GM18870 (cell line): ENCODE measurements around the gene SKA1.
"Not testable (repeated sequence)": the region's sequence is repeated elsewhere in the genome, so short reads cannot be mapped to it uniquely, and the experiment has no call there.

Experiments
- ATAC-seq: cut with Tn5 transposase; IDR thresholded peaks from one replicate; pipeline ENCODE4 v1.9.1; 2021; ENCODE audit warnings: moderate library complexity; ENCODE audit not compliant: unreplicated experiment

Gene SKA1

GRCh38 chr18:50393802-50394201 lies 19.0 kb downstream of the SKA1 start:
- no peak for ATAC-seq

DNA sequence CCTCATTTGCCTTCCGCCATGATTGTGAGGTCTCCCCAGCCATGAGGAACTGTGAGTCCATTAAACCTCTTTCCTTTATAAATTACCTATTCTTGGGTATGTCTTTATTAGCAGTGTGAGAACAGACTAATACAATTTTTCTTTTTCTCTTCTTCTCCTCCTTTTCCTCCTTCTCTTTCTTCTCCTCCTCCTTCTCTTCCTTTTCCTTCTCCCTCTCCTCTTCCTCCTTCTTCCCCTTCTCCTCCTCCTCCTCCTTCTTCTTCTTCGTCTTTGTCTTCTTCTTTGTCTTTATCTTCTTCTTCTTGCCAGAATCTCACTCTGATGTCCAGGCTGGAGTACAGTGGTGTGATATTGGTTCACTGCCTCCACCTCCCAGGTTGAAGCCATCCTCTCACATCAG lies 20.2 kb downstream of the SKA1 start:
- no peak for ATAC-seq

- no peak for ATAC-seq
These were observed 21.3 kb downstream of the SKA1 start for GRCh38 chr18:50396005-50396660.

DNA sequence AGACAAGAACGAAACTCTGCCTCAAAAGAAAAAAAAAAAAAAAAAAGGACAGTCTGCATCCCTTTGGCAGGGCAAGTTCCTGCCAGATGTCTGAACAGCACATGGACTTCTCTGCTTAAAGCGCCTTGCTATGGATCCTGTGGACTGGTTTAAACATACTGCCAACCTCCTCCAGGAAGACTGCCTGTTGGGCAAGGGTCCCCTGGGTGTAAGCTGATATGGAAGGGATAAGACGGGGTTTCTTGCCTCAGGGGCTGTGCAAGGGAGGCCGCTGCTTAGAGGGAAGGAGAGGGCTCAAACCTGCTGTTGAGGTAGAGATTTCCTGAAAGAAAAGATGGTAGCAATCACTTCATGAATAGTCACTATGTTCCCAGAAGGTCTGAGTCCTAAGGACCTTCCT lies 22.2 kb downstream of the SKA1 start:
- no peak for ATAC-seq

DNA sequence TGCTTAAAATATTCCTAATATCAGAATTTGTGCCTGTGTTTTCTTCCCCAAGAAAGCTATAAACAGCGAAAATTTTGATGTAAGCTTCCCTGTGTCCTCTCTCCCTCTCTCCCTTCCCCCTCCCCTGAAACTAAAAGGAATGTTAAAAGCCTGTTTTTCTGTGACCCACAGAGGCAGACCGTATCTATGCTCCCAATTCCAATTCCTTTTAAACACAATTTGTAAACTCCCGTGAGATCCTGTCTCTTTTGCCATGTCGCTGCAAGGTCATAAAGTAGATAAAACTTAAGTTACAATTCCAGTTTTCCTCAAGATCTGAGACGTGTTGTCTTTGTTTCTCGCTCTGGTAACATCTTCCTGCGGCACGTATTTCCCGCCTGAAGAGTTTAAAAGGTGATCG lies 23.3 kb downstream of the SKA1 start:
- ATAC-seq: no peak

GRCh38 chr18:50398947-50399346 lies 24.1 kb downstream of the SKA1 start:
- ATAC-seq: no peak

DNA sequence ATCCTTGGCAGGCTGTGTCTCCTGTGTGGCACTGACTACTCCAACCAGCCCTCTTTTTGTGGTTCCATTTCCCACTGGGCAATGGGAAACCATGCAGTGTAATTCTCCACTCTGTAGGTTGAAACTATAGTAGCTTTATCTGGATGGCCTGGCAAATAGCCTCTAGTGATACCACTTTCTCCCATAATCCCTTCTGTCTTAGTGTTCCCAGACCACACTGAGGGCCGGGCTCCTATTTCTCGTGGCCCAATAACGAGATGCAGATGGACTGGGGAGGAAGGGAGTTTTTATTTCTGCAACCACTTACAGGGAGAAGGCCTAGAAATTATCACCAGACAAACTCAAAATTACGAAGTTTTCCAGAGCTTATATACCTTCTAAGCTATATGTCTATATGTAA lies 24.7 kb downstream of the SKA1 start:
- no peak for ATAC-seq

- not testable (repeated sequence) for ATAC-seq
These were observed 25.6 kb downstream of the SKA1 start for GRCh38 chr18:50400438-50400837.

DNA sequence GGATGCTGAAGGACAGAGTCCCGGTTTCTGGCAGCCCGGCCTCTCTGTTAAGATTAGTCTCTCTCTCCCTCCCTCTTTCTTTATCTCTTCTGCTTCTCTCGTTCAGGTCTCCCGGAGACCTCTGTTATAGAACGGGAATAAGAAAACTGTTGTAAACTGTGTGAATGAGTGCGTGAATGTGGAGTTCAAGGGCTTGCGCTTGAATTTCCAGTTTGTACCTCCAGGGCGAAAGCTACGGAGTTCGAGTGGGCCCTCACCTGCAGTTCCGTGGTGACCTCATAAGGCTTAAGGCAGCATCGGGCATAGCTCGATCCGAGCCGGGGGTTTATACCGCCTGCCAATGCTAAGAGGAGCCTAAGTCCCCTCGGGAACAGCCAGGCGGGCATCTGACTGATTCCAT lies 26.4 kb downstream of the SKA1 start:
- ATAC-seq: no peak

DNA sequence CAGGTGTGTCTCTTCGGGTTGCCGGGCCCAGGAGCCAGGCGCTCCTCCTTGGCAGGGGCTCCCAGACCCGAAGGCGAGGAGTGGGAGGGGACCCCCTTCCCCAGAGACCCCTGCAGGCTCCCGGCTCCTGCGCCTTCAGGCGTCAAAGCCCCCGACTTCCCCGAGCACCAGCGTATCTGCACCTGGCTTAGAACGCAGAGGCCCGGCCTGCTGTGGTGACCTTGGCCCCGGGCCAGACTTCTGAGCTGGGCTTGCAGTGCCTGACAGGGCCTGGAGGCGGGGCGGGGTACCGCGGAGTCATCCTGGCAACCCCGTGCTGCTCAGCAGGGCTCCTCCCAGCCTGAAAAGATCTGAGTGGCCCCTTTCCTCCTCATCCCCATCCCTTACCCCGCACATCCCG lies 27.0 kb downstream of the SKA1 start:
- no peak for ATAC-seq

GRCh38 chr18:50404752-50405581 lies 30.1 kb downstream of the SKA1 start:
- not testable (repeated sequence) for ATAC-seq

GRCh38 chr18:50405582-50406271 lies 30.9 kb downstream of the SKA1 start:
- no peak for ATAC-seq

DNA sequence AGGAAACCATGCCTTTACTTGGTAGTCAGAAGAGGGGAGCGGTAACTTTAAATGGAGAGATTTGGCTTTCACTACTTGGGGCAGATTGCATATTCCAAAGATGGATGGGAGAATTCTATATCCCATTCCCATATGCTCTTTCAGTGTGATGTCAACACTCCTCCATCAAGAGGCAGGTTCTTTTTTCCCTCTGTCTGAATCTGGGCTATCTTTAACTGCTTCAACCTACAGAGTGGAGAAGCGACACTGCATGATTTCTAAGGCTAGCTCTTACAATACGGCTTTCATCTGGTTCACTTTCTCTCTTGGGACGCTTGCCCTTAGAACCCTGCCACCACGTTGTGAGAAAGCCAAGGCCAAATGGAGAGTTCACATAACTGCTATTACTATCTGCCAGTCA lies 34.4 kb downstream of the SKA1 start:
- ATAC-seq: no peak

- ATAC-seq: no peak
These were observed 35.2 kb downstream of the SKA1 start for GRCh38 chr18:50410008-50410407.

GRCh38 chr18:50410894-50411293 lies 36.0 kb downstream of the SKA1 start:
- ATAC-seq: no peak

DNA sequence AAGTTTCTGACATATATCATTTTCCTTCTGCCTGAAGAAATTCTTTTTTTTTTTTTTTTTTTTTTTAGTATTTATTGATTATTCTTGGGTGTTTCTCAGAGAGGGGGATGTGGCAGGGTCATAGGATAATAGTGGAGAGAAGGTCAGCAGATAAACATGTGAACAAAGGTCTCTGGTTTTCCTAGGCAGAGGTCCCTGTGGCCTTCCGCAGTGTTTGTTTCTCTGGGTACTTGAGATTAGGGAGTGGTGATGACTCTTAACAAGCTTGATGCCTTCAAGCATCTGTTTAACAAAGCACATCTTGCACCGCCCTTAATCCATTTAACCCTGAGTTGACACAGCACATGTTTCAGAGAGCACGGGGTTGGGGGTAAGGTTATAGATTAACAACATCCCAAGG lies 42.0 kb downstream of the SKA1 start:
- not testable (repeated sequence) for ATAC-seq

GRCh38 chr18:50417705-50418104 lies 42.9 kb downstream of the SKA1 start:
- not testable (repeated sequence) for ATAC-seq

DNA sequence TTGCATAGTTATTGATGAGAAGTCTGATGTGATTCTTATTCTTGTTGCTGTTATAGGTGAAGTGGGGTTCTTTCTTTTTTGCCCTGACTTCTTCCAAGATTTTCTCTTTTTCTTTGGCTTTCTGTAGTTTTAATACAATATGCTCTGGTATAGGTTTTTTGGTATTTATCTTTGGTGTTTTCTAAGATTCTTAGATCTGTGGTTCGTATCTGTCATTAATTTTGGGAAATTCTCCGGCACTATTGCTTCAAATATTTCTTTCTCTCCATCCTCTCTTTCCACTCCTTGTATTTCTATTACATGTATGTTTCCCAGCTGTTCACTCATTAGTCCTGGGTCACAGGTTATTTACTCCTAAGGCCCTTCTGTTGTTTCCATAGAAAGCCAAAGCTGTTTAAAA lies 43.8 kb downstream of the SKA1 start:
- ATAC-seq: no peak

- no peak for ATAC-seq
These were observed 47.5 kb downstream of the SKA1 start for GRCh38 chr18:50422286-50422898.

DNA sequence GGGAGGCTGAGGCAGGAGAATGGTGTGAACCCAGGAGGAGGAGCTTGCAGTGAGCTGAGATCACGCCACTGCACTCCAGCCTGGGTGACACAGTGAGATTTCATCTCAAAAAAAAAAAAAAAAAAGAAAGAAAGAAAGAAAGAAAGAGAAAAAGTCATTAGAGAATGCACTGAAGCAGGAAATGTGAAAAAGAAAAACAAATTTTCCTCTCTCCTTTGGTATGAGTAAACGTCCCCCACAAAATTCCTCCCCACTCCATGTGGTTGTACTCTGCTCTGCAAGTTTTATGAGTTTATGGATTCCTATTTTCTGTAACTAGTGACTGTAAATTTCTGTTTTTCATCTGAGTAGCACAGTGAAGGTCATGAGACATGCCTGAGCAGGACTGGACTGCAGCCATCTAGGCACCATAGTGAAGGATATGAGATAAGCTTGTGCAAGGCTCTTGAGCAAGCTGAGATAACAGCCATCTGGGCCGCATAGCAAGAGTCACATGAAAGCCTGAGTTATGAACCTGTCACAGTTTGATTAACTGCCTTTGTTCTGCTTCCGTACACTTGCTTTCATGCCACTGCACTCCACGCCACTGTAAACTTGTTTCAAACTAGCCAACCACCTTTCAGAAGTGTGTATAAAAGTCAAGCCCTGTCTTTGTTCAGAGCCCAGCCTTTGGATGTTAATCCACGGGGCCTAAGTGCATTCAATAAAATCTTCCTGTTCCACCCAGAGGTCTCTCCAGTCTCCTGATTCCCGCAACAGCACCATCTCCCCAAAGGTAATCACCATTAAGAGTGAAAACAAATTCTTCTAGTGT lies 50.2 kb downstream of the SKA1 start:
- ATAC-seq: no peak

DNA sequence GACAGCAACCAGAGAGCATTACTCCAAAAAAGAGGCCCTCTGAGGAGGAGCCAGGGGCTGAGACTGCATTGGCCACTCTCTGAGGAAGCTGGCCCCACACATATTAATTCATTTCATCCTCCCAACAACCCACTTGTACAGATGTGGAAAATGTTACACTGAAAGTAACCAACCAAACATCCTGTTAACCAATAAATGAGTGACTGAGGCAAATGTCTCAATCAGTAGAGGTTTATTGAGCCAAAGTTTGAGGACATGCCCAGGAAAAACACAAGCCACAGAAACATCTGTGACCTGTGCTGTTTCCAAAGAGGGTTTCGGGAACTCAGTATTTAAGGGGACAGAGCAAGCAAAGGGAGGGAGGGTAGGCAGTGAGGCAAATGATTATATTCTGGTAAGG lies 53.0 kb downstream of the SKA1 start:
- no peak for ATAC-seq
